ENCODE results near the gene GRP. TPM values are rescaled to one million over a fixed set of nuclear protein-coding genes. Genes with fewer than 3 reads are reported as not detected.

GRP gene
- total RNA-seq, 5 donors from 2014 or later (not counting 1 experiment from before 2014, with no cell fraction given) = not detected

Other genes with a start within 250 kb of the GRP start
- gene SEC11C, start 80.3 kb upstream of the GRP start, total RNA-seq = 10 to 100 TPM; 44.9 to 64.6 (median 51.0) TPM
- gene RAX, start 53.3 kb downstream of the GRP start, total RNA-seq = not detected
- not detected for gene CPLX4, start 98.5 kb downstream of the GRP start, total RNA-seq
- gene LMAN1, start 139.1 kb downstream of the GRP start, total RNA-seq = 10 to 100 TPM; 34.4 to 52.5 (median 48.3) TPM